Astrocyte (in vitro differentiated cells and primary cell): ENCODE measurements around the gene TGM1.

Source experiments
- EZH2 ChIP-seq: IDR thresholded peaks from 2 replicates; pipeline ENCODE4 v1.6.1; 2012; ENCODE audit warnings: mild to moderate bottlenecking, low read length, inconsistent platforms; ENCODE audit not compliant: insufficient read depth
- TF ChIP-seq, protein P1 (sequence below): IDR thresholded peaks from 2 replicates; pipeline ENCODE4 v1.5.1; 2011; ENCODE audit warnings: low read depth, mild to moderate bottlenecking, inconsistent platforms, low read length, moderate library complexity; ENCODE audit not compliant: insufficient read depth

DNA sequence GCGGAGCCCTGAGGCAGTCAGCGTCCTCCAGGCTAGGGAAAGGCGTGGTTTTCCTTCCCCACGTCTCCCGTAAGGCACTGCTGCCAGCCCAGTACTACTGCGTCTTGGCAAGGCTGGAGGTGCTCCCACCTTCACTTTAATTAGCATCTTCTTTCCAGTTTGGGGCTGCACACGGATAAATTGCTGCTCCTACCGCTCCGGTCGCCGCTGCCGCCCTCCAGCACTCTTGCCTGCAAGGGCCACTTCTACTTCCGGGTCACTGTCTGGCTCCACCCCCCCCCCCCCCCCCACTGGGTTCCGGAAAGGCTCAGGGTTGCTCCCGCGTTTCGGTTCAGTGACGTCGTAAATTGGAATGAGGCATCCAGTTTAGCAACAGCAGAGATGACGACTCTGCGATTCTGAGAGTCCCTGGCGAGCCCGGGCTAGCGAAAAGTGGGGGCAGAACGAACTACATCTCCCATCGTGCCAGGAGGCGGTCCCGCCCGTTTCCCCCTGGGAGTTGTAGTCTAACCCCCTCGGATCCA, 30.8 kb downstream of the TGM1 start, which contains the start of gene NEDD8:
- TF ChIP-seq, protein P1, sequence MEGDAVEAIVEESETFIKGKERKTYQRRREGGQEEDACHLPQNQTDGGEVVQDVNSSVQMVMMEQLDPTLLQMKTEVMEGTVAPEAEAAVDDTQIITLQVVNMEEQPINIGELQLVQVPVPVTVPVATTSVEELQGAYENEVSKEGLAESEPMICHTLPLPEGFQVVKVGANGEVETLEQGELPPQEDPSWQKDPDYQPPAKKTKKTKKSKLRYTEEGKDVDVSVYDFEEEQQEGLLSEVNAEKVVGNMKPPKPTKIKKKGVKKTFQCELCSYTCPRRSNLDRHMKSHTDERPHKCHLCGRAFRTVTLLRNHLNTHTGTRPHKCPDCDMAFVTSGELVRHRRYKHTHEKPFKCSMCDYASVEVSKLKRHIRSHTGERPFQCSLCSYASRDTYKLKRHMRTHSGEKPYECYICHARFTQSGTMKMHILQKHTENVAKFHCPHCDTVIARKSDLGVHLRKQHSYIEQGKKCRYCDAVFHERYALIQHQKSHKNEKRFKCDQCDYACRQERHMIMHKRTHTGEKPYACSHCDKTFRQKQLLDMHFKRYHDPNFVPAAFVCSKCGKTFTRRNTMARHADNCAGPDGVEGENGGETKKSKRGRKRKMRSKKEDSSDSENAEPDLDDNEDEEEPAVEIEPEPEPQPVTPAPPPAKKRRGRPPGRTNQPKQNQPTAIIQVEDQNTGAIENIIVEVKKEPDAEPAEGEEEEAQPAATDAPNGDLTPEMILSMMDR: no peak
- no peak for TF ChIP-seq EZH2
